Duodenal mucosa (tissue), 2 donors: Measurements from ENCODE around the gene BNC1.

Source experiments
- H3K27ac ChIP-seq: one replicate; pipeline ENCODE4 v1.7.0; 2013; ENCODE audit warnings: low read depth, low read length
- H3K27me3 ChIP-seq, 2 donors: one replicate each; pipeline ENCODE4 v1.7.0; 2013; ENCODE audit warnings: low read length in 2 of 2, control low read depth in 1 of 2; ENCODE audit not compliant: insufficient read depth in 2 of 2, control insufficient read depth in 1 of 2
- H3K36me3 ChIP-seq, 2 donors: one replicate each; pipeline ENCODE4 v1.7.0; 2013; ENCODE audit warnings: low read length in 2 of 2, control low read depth in 1 of 2; ENCODE audit not compliant: insufficient read depth in 2 of 2, control insufficient read depth in 1 of 2
- H3K4me1 ChIP-seq, 2 donors: one replicate each; pipeline ENCODE4 v1.7.0; 2013; ENCODE audit warnings: low read length in 2 of 2, control low read depth in 1 of 2; ENCODE audit not compliant: insufficient read depth in 2 of 2, control insufficient read depth in 1 of 2
- H3K4me3 ChIP-seq, 2 donors: one replicate each; pipeline ENCODE4 v1.7.0; 2013; ENCODE audit warnings: low read length in 2 of 2, low read depth in 1 of 2
- H3K9ac ChIP-seq, 2 donors: one replicate each; pipeline ENCODE4 v1.7.0; 2013; ENCODE audit warnings: low read length in 2 of 2, low read depth in 1 of 2
- H3K9me3 ChIP-seq, 2 donors: one replicate each; pipeline ENCODE4 v1.7.0; 2013; ENCODE audit warnings: low read length in 2 of 2, control low read depth in 1 of 2; ENCODE audit not compliant: control insufficient read depth in 1 of 2

The BNC1 gene

GRCh38 chr15:83318036-83318435, 33.6 kb upstream of the BNC1 start:
- Histone ChIP-seq H3K4me1 (no peaks in the 10 kb centered on the region), H3K9me3 (no peaks in the 10 kb centered on the region), H3K9ac (no peak overlapping the region), H3K36me3 (no peaks in the 10 kb centered on the region), H3K27me3 (peaks cover 0 to 2% of the 10 kb centered on the region in 2 donors), H3K27ac (no peak overlapping the region), H3K4me3 (no peak overlapping the region)

GRCh38 chr15:83312071-83312470, 27.6 kb upstream of the BNC1 start:
- Histone ChIP-seq H3K4me1 (peaks cover 0 to 7% of the 10 kb centered on the region in 2 donors), H3K9me3 (no peaks in the 10 kb centered on the region), H3K27ac (no peak overlapping the region), H3K36me3 (no peaks in the 10 kb centered on the region), H3K4me3 (no peak overlapping the region), H3K9ac (no peak overlapping the region), H3K27me3 (peaks cover 0 to 2% of the 10 kb centered on the region in 2 donors)

DNA sequence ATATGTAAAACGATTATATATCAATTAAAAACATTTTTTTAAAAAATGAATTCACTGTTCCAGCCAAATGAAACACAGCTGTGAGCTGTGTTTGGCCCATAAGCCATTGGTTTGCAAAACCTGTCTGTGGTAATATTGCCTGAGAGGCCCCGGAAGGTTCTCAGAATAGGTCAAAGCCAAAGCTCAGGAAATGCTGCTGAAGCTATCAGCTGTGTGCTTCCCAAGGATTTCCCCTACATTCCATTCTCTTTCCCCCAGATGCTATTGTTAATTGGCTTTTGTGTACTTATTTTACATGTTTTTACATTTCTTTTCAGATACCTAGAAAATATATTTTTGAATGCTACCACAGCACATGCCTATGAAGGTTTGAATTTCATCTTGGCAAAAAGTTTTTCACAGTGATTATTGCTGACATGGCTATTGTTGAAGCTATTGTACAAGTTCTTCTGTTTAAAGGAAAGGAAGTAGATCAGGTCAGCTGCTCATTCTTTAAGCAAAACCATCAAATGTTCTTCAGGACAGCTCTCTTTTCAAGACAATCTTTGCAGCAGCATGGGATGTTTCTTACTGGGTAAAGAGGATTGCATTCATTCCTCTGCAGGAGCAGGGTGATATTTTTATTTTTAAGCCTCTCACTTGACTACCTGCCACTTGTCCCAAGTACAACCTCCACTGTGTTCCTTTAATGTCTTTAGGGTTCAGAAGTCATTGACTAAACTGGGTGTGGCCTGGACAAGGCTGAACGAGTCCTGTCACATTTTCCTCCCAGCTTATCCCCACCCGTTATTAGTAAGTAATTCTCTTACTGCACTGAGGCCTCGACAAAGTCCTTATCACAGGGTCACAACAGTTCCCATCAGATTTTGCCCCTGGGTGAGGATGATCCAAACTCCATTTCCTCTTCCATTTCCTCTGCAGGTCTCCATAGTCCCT, 26.3 kb upstream of the BNC1 start:
- no peaks in the 10 kb centered on the region for H3K36me3 ChIP-seq
- H3K4me3 ChIP-seq = no peak overlapping the region
- no peaks in the 10 kb centered on the region for H3K9me3 ChIP-seq
- H3K9ac ChIP-seq = no peak overlapping the region
- no peak overlapping the region for H3K27ac ChIP-seq
- H3K27me3 ChIP-seq = peaks cover 2 to 6% of the 10 kb centered on the region in 2 donors
- peaks cover 0 to 7% of the 10 kb centered on the region in 2 donors for H3K4me1 ChIP-seq

GRCh38 chr15:83308671-83309070, 24.2 kb upstream of the BNC1 start:
- H3K9me3 ChIP-seq = no peaks in the 10 kb centered on the region
- H3K4me1 ChIP-seq = peaks cover 0 to 7% of the 10 kb centered on the region in 2 donors
- peaks cover 9 to 17% of the 10 kb centered on the region in 2 donors for H3K27me3 ChIP-seq
- H3K9ac ChIP-seq = no peak overlapping the region
- no peak overlapping the region for H3K27ac ChIP-seq
- no peaks in the 10 kb centered on the region for H3K36me3 ChIP-seq
- no peak overlapping the region for H3K4me3 ChIP-seq

DNA sequence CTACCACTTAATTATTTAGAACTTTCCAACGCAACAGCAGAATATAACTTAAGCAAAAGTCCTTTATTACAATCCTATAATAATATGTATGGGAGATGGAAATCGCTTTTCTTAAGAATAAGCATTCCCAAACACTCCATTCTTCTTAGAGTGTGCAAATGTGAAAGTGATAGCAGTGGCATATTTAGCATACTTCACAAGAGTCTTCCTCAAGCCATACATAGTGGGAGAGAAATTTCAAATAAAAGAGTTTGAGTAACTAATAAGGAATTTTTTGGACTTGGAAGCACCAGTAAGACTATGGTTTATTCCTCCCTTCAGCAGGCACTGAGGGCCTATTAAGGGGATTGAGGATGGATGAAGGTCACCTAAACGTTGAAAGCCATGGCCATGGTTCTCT, 22.1 kb upstream of the BNC1 start:
- H3K4me3 ChIP-seq = no peak overlapping the region

DNA sequence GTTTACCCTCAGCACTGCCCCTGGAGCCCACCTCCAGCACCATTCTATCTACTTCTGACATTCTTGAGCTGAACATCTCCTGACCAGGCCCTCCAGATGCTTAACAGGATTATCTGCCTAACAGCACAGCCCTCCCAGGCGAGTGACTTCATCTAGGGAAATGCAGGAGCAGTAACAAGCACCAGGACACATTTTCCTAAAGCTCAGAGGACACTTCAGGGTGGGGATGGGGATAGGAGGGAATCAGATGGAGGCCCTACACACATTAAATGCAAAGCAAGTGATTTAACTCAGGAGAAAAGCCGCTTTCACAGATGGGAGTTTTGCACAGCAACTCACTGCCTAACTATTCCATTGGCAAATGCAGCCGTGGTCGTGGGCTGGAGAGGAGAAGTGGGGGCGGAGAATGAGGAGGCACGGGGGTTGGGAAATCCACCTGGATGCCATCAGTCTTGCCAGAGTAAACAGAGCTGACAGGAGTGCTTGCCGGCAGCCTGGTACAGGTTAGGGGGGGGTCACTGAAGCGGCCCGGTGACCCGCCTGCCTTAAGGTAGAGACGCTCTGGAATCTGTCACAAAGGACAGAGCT, 21.3 kb upstream of the BNC1 start:
- Histone ChIP-seq H3K4me3 (no peak overlapping the region), H3K27me3 (peaks cover 15 to 17% of the 10 kb centered on the region in 2 donors), H3K27ac (no peak overlapping the region), H3K9me3 (no peaks in the 10 kb centered on the region), H3K9ac (no peak overlapping the region), H3K36me3 (no peaks in the 10 kb centered on the region), H3K4me1 (peaks cover 0 to under 1% of the 10 kb centered on the region in 2 donors)

More for the DNA sequence above, 22.1 kb upstream of the BNC1 start:
- Histone ChIP-seq H3K27ac (no peak overlapping the region), H3K9me3 (no peaks in the 10 kb centered on the region), H3K36me3 (no peaks in the 10 kb centered on the region), H3K27me3 (peaks cover 15 to 17% of the 10 kb centered on the region in 2 donors), H3K9ac (no peak overlapping the region), H3K4me1 (peaks cover 0 to 7% of the 10 kb centered on the region in 2 donors)

DNA sequence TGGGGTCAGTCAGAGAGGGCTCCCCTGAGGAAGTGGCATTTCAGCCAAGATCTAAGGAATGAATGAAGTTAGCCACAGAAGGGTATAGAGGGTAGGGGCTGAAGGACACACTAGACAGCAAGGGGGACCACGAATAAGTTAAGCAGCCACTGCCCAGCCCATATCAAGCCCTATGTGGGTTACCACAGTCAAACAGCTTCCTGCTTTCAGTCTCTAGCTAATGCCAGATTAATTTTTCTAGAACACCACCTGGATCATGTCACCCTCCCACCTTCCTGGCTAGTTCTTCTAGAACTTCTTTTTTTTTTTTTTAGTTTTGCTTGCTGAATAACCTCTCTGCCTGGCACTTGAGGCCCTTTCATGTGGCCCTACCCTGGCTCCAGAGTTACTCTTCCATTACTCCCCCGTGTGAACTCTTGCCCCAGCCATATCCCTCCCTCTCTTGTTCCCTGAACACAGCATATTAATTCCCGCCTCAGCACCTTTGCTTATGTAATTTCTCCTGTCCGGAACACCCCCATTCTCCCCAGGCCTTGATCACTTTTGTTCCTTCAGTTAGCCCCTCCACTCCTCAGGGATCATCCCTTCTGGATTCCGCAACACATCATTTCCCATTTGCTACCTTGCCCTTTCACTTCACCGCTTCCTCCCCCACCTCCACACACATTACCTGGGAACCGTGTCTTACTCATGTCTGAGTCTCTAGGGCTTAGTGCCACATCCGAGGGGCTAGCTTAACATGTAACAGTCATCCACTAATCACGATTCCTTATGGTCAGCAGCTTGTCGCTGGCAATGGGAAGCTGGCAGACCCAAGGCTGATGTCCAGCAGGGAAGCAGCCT, 20.6 kb upstream of the BNC1 start:
- peaks cover 15 to 17% of the 10 kb centered on the region in 2 donors for H3K27me3 ChIP-seq
- H3K27ac ChIP-seq = no peak overlapping the region
- H3K36me3 ChIP-seq = no peaks in the 10 kb centered on the region
- no peak overlapping the region for H3K4me3 ChIP-seq
- H3K9ac ChIP-seq = no peak overlapping the region
- H3K4me1 ChIP-seq = no peaks in the 10 kb centered on the region
- H3K9me3 ChIP-seq = no peaks in the 10 kb centered on the region

DNA sequence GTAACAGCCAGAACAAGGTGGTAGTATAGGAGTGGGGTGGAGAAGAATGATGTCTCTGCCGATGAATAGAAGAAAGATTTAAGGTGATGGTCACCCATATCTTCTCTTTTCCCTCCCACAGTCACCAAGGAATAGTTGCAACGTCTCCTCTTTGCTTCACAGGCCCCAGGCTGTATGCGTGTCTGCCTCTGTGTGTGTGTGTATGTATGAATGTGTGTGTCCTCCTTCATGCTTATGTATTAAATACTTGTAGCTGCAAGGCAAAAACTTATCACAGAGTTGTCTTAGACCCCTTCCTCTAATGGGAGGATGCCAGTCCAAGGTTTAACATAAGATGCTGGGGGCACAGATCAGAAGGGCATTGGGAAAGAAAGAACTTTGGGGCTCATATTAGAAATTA, 19.1 kb upstream of the BNC1 start:
- Histone ChIP-seq H3K4me1 (no peaks in the 10 kb centered on the region), H3K9me3 (no peaks in the 10 kb centered on the region), H3K27ac (no peak overlapping the region), H3K27me3 (peaks cover 15 to 18% of the 10 kb centered on the region in 2 donors), H3K9ac (no peak overlapping the region), H3K36me3 (no peaks in the 10 kb centered on the region), H3K4me3 (no peak overlapping the region)

DNA sequence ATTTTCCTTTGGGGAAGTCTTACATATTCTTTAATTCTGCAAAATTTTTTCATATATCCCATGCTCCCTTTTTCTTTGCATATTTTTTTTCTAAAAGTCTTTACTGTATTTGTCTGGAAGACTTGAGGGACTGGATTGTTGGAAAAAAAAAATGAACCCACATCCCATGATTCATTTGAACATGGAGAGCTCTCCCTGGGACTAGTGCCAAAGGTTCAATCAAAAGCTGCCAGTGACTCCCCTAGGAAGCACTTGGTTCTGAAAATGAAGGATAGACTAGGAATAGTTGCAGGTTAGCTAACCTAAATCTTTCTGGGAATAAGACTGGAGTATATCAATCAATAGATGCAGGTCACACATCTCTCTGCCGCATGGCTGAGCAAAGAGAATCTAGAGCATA, 16.4 kb upstream of the BNC1 start:
- no peak overlapping the region for H3K4me3 ChIP-seq
- no peaks in the 10 kb centered on the region for H3K4me1 ChIP-seq
- H3K27me3 ChIP-seq = peaks cover 13 to 15% of the 10 kb centered on the region in 2 donors

GRCh38 chr15:83299462-83299861, 15.0 kb upstream of the BNC1 start:
- H3K27me3 ChIP-seq = peaks cover 4 to 7% of the 10 kb centered on the region in 2 donors
- no peaks in the 10 kb centered on the region for H3K36me3 ChIP-seq
- H3K27ac ChIP-seq = no peak overlapping the region
- no peaks in the 10 kb centered on the region for H3K9me3 ChIP-seq
- no peak overlapping the region for H3K4me3 ChIP-seq
- H3K9ac ChIP-seq = no peak overlapping the region
- H3K4me1 ChIP-seq = no peaks in the 10 kb centered on the region

More for the DNA sequence above, 16.4 kb upstream of the BNC1 start:
- Histone ChIP-seq H3K27ac (no peak overlapping the region), H3K9ac (no peak overlapping the region), H3K36me3 (no peaks in the 10 kb centered on the region), H3K9me3 (no peaks in the 10 kb centered on the region)
